Ascending aorta (tissue), 2 donors: ENCODE results near the gene FGF12. TPM values are rescaled to one million over a fixed set of nuclear protein-coding genes. Genes with fewer than 3 reads are reported as not detected.

Experiments
- DNase-seq, 2 donors: peaks; one replicate each; pipeline ENCODE4 v3.0.0-alpha.2; 2019; ENCODE audit warnings: low spot score in 2 of 2
- H3K27ac ChIP-seq, 2 donors: fragments of 200-600 bp; sonication (generic); one replicate each; pipeline ENCODE4 v1.5.1; 2016 to 2017; ENCODE audit warnings: mild to moderate bottlenecking in 1 of 2
- H3K27me3 ChIP-seq: fragments of 200-600 bp; sonication (generic); one replicate; pipeline ENCODE4 v1.5.1; 2017
- H3K36me3 ChIP-seq, 2 donors: fragments of 200-600 bp; sonication (generic); one replicate each; pipeline ENCODE4 v1.5.1; 2016
- H3K4me1 ChIP-seq, 2 donors: fragments of 200-600 bp; sonication (generic); one replicate each; pipeline ENCODE4 v1.5.1; 2016 to 2017; ENCODE audit warnings: mild to moderate bottlenecking in 1 of 2
- H3K4me3 ChIP-seq, 2 donors: fragments of 200-600 bp; sonication (generic); one replicate each; pipeline ENCODE4 v1.5.1; 2016 to 2017; ENCODE audit warnings: mild to moderate bottlenecking in 1 of 2
- H3K9me3 ChIP-seq, 2 donors: fragments of 200-600 bp; sonication (generic); one replicate each; pipeline ENCODE4 v1.5.1; 2016
- intact Hi-C: fragments of 100-400 bp; cut with DNase I; formaldehyde crosslinking; loops from one replicate; pipeline ENCODE4 v1.15.1; 2023
- total RNA-seq: library from RNA; depleted of rRNA; stranded (reverse); fragments of >200 nt; gene quantifications from one replicate; pipeline ENCODE4 v1.1.0, GENCODE V29; 2016
- TF ChIP-seq, protein P1 (sequence below), 3 experiments: fragments of 200-600 bp in 2 of 3; fragments of 450-650 bp in 1 of 3; sonication (generic) in 2 of 3; IDR thresholded peaks; one replicate each; pipeline ENCODE4 v1.5.1; 2016 to 2019; ENCODE audit warnings: antibody characterized with exemption in 3 of 3, mild to moderate bottlenecking in 1 of 3, moderate library complexity in 1 of 3

FGF12 gene
- total RNA-seq, 1 donor from 2014 or later = 0.43 TPM

- no peaks in the 10 kb centered on the region for H3K9me3 ChIP-seq
- H3K27me3 ChIP-seq = no peaks in the 10 kb centered on the region
- intact Hi-C loops = no loop called here
- H3K36me3 ChIP-seq = no peaks in the 10 kb centered on the region
- no peaks in the 10 kb centered on the region for H3K4me1 ChIP-seq
- H3K4me3 ChIP-seq = no peak overlapping the region
- H3K27ac ChIP-seq = no peak overlapping the region
- TF ChIP-seq, protein P1, sequence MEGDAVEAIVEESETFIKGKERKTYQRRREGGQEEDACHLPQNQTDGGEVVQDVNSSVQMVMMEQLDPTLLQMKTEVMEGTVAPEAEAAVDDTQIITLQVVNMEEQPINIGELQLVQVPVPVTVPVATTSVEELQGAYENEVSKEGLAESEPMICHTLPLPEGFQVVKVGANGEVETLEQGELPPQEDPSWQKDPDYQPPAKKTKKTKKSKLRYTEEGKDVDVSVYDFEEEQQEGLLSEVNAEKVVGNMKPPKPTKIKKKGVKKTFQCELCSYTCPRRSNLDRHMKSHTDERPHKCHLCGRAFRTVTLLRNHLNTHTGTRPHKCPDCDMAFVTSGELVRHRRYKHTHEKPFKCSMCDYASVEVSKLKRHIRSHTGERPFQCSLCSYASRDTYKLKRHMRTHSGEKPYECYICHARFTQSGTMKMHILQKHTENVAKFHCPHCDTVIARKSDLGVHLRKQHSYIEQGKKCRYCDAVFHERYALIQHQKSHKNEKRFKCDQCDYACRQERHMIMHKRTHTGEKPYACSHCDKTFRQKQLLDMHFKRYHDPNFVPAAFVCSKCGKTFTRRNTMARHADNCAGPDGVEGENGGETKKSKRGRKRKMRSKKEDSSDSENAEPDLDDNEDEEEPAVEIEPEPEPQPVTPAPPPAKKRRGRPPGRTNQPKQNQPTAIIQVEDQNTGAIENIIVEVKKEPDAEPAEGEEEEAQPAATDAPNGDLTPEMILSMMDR (IDR thresholded peaks at IDR 0.05) = no peak
- no peak for DNase-seq
Observed at GRCh38 chr3:192106543-192106942, 620.8 kb downstream of the FGF12 start.

- intact Hi-C loops = no loop called here
Observed at GRCh38 chr3:192092388-192093005, 634.8 kb downstream of the FGF12 start.

GRCh38 chr3:192091831-192092230 is 635.5 kb downstream of the FGF12 start:
- intact Hi-C loops = no loop called here
- Histone ChIP-seq H3K9me3 (no peaks in the 10 kb centered on the region), H3K4me1 (no peaks in the 10 kb centered on the region), H3K27me3 (no peaks in the 10 kb centered on the region), H3K36me3 (no peaks in the 10 kb centered on the region), H3K27ac (no peak overlapping the region), H3K4me3 (no peak overlapping the region)
- DNase-seq = no peak
- TF ChIP-seq, protein P1 (IDR thresholded peaks at IDR 0.05) = no peak

More at GRCh38 chr3:192092388-192093005, 634.8 kb downstream of the FGF12 start:
- Histone ChIP-seq H3K9me3 (no peaks in the 10 kb centered on the region), H3K4me3 (no peak overlapping the region), H3K27ac (no peak overlapping the region), H3K4me1 (no peaks in the 10 kb centered on the region), H3K36me3 (no peaks in the 10 kb centered on the region), H3K27me3 (no peaks in the 10 kb centered on the region)
- DNase-seq = no peak
- TF ChIP-seq, protein P1 (IDR thresholded peaks at IDR 0.05) = no peak

DNA sequence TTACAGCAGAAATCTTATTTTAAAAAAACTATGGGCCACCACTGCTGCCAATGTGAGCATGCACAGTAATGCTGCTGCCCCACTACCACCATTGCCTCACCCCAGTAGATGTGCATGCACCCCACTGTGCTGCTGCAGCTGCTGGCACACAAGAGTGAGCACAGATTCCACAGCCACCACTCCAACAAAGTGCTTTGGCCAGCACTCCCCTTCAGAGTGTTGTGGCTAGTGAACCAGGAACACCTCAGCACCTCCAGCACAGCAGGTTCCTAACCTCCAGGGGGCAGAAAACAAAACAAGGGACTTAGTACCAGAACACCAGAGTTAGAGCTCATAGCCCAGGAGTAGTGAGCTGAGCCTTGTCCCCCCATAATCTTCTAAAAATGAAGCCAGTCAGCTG is 636.8 kb downstream of the FGF12 start:
- TF ChIP-seq, protein P1 (IDR thresholded peaks at IDR 0.05) = no peak
- no peak for DNase-seq
- no peaks in the 10 kb centered on the region for H3K4me1 ChIP-seq
- intact Hi-C loops = no loop called here
- no peak overlapping the region for H3K27ac ChIP-seq
- no peaks in the 10 kb centered on the region for H3K27me3 ChIP-seq
- H3K4me3 ChIP-seq = no peak overlapping the region
- no peaks in the 10 kb centered on the region for H3K9me3 ChIP-seq
- no peaks in the 10 kb centered on the region for H3K36me3 ChIP-seq

Other genes with a start within 250 kb of the FGF12 start
- gene MB21D2, start 190.3 kb upstream of the FGF12 start, total RNA-seq = 0.11 TPM